GM19468 (cell line): ENCODE data around the gene NBPF26.
"Not testable (repeated sequence)": the region's sequence is repeated elsewhere in the genome, so short reads cannot be mapped to it uniquely, and the experiment has no call there.

Experiments
- ATAC-seq: cut with Tn5 transposase; IDR thresholded peaks from one replicate; pipeline ENCODE4 v1.9.1; 2021; ENCODE audit warnings: mild to moderate bottlenecking, moderate library complexity, moderate number of reproducible peaks; ENCODE audit not compliant: unreplicated experiment; ENCODE audit errors: extremely low read depth

The NBPF26 gene

GRCh38 chr1:120723715-120724402 is at the start of gene NBPF26:
TSS of gene NBPF26 (plus strand) at chr1:120723945.
- not testable (repeated sequence) for ATAC-seq

GRCh38 chr1:120680106-120680819 is 43.5 kb upstream of the NBPF26 start:
- ATAC-seq: not testable (repeated sequence)

GRCh38 chr1:120680938-120681337 is 42.8 kb upstream of the NBPF26 start:
- ATAC-seq: not testable (repeated sequence)

- not testable (repeated sequence) for ATAC-seq
These were observed 39.3 kb upstream of the NBPF26 start for GRCh38 chr1:120684397-120684796.

GRCh38 chr1:120685622-120686021 is 38.1 kb upstream of the NBPF26 start:
- not testable (repeated sequence) for ATAC-seq

GRCh38 chr1:120687250-120687649 is 36.5 kb upstream of the NBPF26 start:
- ATAC-seq: not testable (repeated sequence)

GRCh38 chr1:120700807-120701562 is 22.8 kb upstream of the NBPF26 start:
- ATAC-seq: not testable (repeated sequence)

- not testable (repeated sequence) for ATAC-seq
These were observed 409 bp upstream of the NBPF26 start for GRCh38 chr1:120723358-120723714.

- ATAC-seq: not testable (repeated sequence)
These were observed 762 bp downstream of the NBPF26 start for GRCh38 chr1:120724507-120724906.

GRCh38 chr1:120728811-120729210 is 5.1 kb downstream of the NBPF26 start:
- not testable (repeated sequence) for ATAC-seq

GRCh38 chr1:120769090-120769489 is 45.3 kb downstream of the NBPF26 start:
- ATAC-seq: not testable (repeated sequence)

GRCh38 chr1:120805452-120805851 is 81.7 kb downstream of the NBPF26 start:
- ATAC-seq: not testable (repeated sequence)

- not testable (repeated sequence) for ATAC-seq
These were observed 88.1 kb downstream of the NBPF26 start for GRCh38 chr1:120811822-120812221.

GRCh38 chr1:120825051-120825450 is 101.3 kb downstream of the NBPF26 start:
- ATAC-seq: not testable (repeated sequence)

- not testable (repeated sequence) for ATAC-seq
These were observed 102.9 kb downstream of the NBPF26 start for GRCh38 chr1:120826623-120827022.

GRCh38 chr1:120844186-120844944 is 120.6 kb downstream of the NBPF26 start:
- ATAC-seq: not testable (repeated sequence)

- not testable (repeated sequence) for ATAC-seq
These were observed 121.2 kb downstream of the NBPF26 start for GRCh38 chr1:120844945-120845330.

- not testable (repeated sequence) for ATAC-seq
These were observed 125.9 kb downstream of the NBPF26 start for GRCh38 chr1:120849400-120850286.

- not testable (repeated sequence) for ATAC-seq
These were observed 126.5 kb downstream of the NBPF26 start for GRCh38 chr1:120850287-120850536.
